Measurements from ENCODE around the gene MSRB3. TPM values are rescaled to one million over a fixed set of nuclear protein-coding genes. Genes with fewer than 3 reads are reported as not detected.

MSRB3 gene
- total and polyA plus RNA-seq, 4 donors, result 1.0 to 5.2 (median 3.1) TPM

- no peak overlapping the region for H3K27ac ChIP-seq (ENCODE audit: low read depth in 1 of 2, low read length in 2 of 2)
- H3K27me3 ChIP-seq (ENCODE audit: control insufficient read depth in 4 of 4, insufficient read depth in 4 of 4, low read length in 3 of 4), result no peaks in the 10 kb centered on the region
- peaks cover 0 to 1% (median 0%) of the 10 kb centered on the region in 4 donors for H3K36me3 ChIP-seq (ENCODE audit: control insufficient read depth in 4 of 4, insufficient read depth in 3 of 4, low read depth in 1 of 4, low read length in 3 of 4)
- no peak overlapping the region for H3K4me3 ChIP-seq (ENCODE audit: low read depth in 1 of 3, low read length in 3 of 3)
- no peaks in the 10 kb centered on the region for H3K4me1 ChIP-seq (ENCODE audit: control insufficient read depth in 4 of 4, insufficient read depth in 4 of 4, low read length in 3 of 4)
- no peaks in the 10 kb centered on the region for H3K9me3 ChIP-seq (ENCODE audit: control insufficient read depth in 4 of 4, low read length in 3 of 4)
- H3K9ac ChIP-seq (ENCODE audit: low read depth in 1 of 2, low read length in 2 of 2), result no peak overlapping the region
- WGBS, result 84% methylated on average over 9 of the region's 9 CpGs
- no peak for DNase-seq (ENCODE audit: low spot score)
- TF ChIP-seq RXRA (IDR thresholded peaks at IDR 0.05) (no peak), FOXA1 (IDR thresholded peaks at IDR 0.05) (no peak), TAF1 (conservative IDR thresholded peaks at IDR 0.05) (no peak), CTCF (IDR thresholded peaks at IDR 0.05; ENCODE audit: low read depth, low read length, missing input control) (no peak), FOXA2 (IDR thresholded peaks at IDR 0.05) (no peak), ATF3 (IDR thresholded peaks at IDR 0.05) (no peak), HNF4G (IDR thresholded peaks at IDR 0.05) (no peak), JUND (IDR thresholded peaks at IDR 0.05) (no peak), YY1 (IDR thresholded peaks at IDR 0.05) (no peak), NR2F2 (IDR thresholded peaks at IDR 0.05) (no peak), ZBTB33 (IDR thresholded peaks at IDR 0.05) (no peak), HNF4A (conservative IDR thresholded peaks at IDR 0.05) (no peak), GABPA (IDR thresholded peaks at IDR 0.05 in 1 of 2, conservative IDR thresholded peaks at IDR 0.05 in 1 of 2) (no peak), RAD21 (IDR thresholded peaks at IDR 0.05) (no peak)
Measured at GRCh38 chr12:65465766-65466547, 187.5 kb downstream of the MSRB3 start.

- Histone ChIP-seq H3K9ac (ENCODE audit: low read depth in 1 of 2, low read length in 2 of 2) (no peak overlapping the region), H3K4me1 (ENCODE audit: control insufficient read depth in 4 of 4, insufficient read depth in 4 of 4, low read length in 3 of 4) (no peaks in the 10 kb centered on the region), H3K36me3 (ENCODE audit: control insufficient read depth in 4 of 4, insufficient read depth in 3 of 4, low read depth in 1 of 4, low read length in 3 of 4) (no peaks in the 10 kb centered on the region), H3K4me3 (ENCODE audit: low read depth in 1 of 3, low read length in 3 of 3) (no peak overlapping the region), H3K27me3 (ENCODE audit: control insufficient read depth in 4 of 4, insufficient read depth in 4 of 4, low read length in 3 of 4) (no peaks in the 10 kb centered on the region), H3K27ac (ENCODE audit: low read depth in 1 of 2, low read length in 2 of 2) (no peak overlapping the region), H3K9me3 (ENCODE audit: control insufficient read depth in 4 of 4, low read length in 3 of 4) (no peaks in the 10 kb centered on the region)
- no peak for TF ChIP-seq JUND (IDR thresholded peaks at IDR 0.05)
- no peak for TF ChIP-seq HNF4G (IDR thresholded peaks at IDR 0.05)
- no peak for TF ChIP-seq ZBTB33 (IDR thresholded peaks at IDR 0.05)
- TF ChIP-seq FOXA1 (IDR thresholded peaks at IDR 0.05), result no peak
- TF ChIP-seq EGR1 (IDR thresholded peaks at IDR 0.05; ENCODE audit: low read depth in 2 of 2), result no peak
- TF ChIP-seq CTCF (IDR thresholded peaks at IDR 0.05; ENCODE audit: low read depth, low read length, missing input control), result no peak
- WGBS, result 88% methylated on average over 1 of the region's 1 CpG
- no peak for DNase-seq (ENCODE audit: low spot score)
Measured at GRCh38 chr12:65466911-65467310, 188.4 kb downstream of the MSRB3 start.

Data from liver (tissue), 9 donors.